AG09319 (cell line): Measurements from ENCODE around the gene TLCD3B.

Experiments used
- DNase-seq: peaks from one replicate; pipeline ENCODE4 v3.0.0-alpha.2; 2010; ENCODE audit warnings: low read depth; ENCODE audit errors: extremely low read depth
- CTCF ChIP-seq: IDR thresholded peaks from 2 replicates; pipeline ENCODE4 v1.5.1; 2011; ENCODE audit warnings: low read depth, mild to moderate bottlenecking, inconsistent platforms, low read length, moderate library complexity

The TLCD3B gene

GRCh38 chr16:30065943-30066760 lies 35.1 kb upstream of the TLCD3B start:
- no peak for DNase-seq
- no peak for TF ChIP-seq CTCF

GRCh38 chr16:30065102-30065942 lies 34.3 kb upstream of the TLCD3B start, which contains the start of gene ALDOA:
TSS of gene ALDOA (plus strand) at chr16:30065760. CDS start at chr16:30066898, 1,138 bp downstream.
- DNase-seq: peak; percentile 98
- TF ChIP-seq CTCF: no peak

- TF ChIP-seq CTCF: no peak
- DNase-seq: no peak
Observed at GRCh38 chr16:30064729-30065101, 33.6 kb upstream of the TLCD3B start.

- no peak for DNase-seq
- TF ChIP-seq CTCF: peak; percentile 14; the same call in 1 of the 2 replicates
Observed at GRCh38 chr16:30063893-30064728, 33.0 kb upstream of the TLCD3B start.

GRCh38 chr16:30063278-30063892 lies 32.3 kb upstream of the TLCD3B start:
- no peak for DNase-seq
- no peak for TF ChIP-seq CTCF

- no peak for DNase-seq
- TF ChIP-seq CTCF: no peak
Observed at GRCh38 chr16:30060836-30061554, 29.9 kb upstream of the TLCD3B start.
